Measurements from ENCODE around the gene INSM2. TPM values are rescaled to one million over a fixed set of nuclear protein-coding genes. Genes with fewer than 3 reads are reported as not detected.

Gene INSM2
- total and polyA plus RNA-seq, 2 experiments from 2014 or later: not detected

GRCh38 chr14:35543006-35543405, 9.0 kb downstream of the INSM2 start:
- no peak overlapping the region for H3K27ac ChIP-seq
- no peaks in the 10 kb centered on the region for H3K4me1 ChIP-seq (ENCODE audit: insufficient read depth)
- no peak for DNase-seq (ENCODE audit: low spot score)
- no peak overlapping the region for H2AFZ ChIP-seq
- no peak overlapping the region for H3K4me3 ChIP-seq
- H3K36me3 ChIP-seq (replicated peaks; ENCODE audit: insufficient read depth, low read depth): no peaks in the 10 kb centered on the region
- no peaks in the 10 kb centered on the region for H3K27me3 ChIP-seq
- H3K9me2 ChIP-seq (replicated peaks; ENCODE audit: insufficient read depth): no peaks in the 10 kb centered on the region
- 93% methylated on average over 5 of the region's 5 CpGs for WGBS (ENCODE audit: low lambda C conversion rate, missing lambda C conversion rate)
- H3K4me2 ChIP-seq: no peak overlapping the region
- H3K79me2 ChIP-seq: no peaks in the 10 kb centered on the region
- TF ChIP-seq EZH2phosphoT487 (IDR thresholded peaks at IDR 0.05; ENCODE audit: low read depth, severe bottlenecking, unreplicated experiment) (no peak), EZH2 (IDR thresholded peaks at IDR 0.05; ENCODE audit: borderline replicate concordance) (no peak)
- TF ChIP-seq, protein P1, sequence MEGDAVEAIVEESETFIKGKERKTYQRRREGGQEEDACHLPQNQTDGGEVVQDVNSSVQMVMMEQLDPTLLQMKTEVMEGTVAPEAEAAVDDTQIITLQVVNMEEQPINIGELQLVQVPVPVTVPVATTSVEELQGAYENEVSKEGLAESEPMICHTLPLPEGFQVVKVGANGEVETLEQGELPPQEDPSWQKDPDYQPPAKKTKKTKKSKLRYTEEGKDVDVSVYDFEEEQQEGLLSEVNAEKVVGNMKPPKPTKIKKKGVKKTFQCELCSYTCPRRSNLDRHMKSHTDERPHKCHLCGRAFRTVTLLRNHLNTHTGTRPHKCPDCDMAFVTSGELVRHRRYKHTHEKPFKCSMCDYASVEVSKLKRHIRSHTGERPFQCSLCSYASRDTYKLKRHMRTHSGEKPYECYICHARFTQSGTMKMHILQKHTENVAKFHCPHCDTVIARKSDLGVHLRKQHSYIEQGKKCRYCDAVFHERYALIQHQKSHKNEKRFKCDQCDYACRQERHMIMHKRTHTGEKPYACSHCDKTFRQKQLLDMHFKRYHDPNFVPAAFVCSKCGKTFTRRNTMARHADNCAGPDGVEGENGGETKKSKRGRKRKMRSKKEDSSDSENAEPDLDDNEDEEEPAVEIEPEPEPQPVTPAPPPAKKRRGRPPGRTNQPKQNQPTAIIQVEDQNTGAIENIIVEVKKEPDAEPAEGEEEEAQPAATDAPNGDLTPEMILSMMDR (IDR thresholded peaks at IDR 0.05; ENCODE audit: poor library complexity): no peak
- H3K9me3 ChIP-seq (ENCODE audit: low read depth): no peaks in the 10 kb centered on the region
- no peaks in the 10 kb centered on the region for H4K20me1 ChIP-seq (ENCODE audit: insufficient read depth, poor library complexity, severe bottlenecking)

DNA sequence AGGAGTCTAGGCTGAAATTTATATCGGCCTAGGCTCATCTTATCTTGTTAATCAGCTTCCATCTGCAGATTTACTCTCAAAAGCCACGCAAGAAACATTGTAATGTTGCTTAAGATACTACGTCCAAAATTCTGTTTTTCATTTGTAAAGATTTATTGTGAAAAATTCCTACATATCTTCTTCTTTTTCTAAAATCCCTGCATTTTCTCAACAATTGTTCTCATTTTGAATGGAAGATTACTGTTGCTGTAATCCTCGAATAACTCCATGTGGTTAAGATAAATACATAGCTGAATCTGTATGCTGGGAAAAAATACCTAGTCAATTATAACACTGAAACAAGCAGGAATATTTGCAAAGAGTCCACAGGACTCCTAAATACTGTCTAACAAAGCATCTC, 15.6 kb downstream of the INSM2 start:
- Histone ChIP-seq H3K79me2 (no peaks in the 10 kb centered on the region), H4K20me1 (ENCODE audit: insufficient read depth, poor library complexity, severe bottlenecking) (no peaks in the 10 kb centered on the region), H3K9me2 (replicated peaks; ENCODE audit: insufficient read depth) (no peaks in the 10 kb centered on the region), H3K36me3 (replicated peaks; ENCODE audit: insufficient read depth, low read depth) (no peaks in the 10 kb centered on the region), H3K27me3 (no peaks in the 10 kb centered on the region), H3K4me3 (no peak overlapping the region), H3K9me3 (ENCODE audit: low read depth) (no peaks in the 10 kb centered on the region), H3K4me1 (ENCODE audit: insufficient read depth) (no peaks in the 10 kb centered on the region), H2AFZ (no peak overlapping the region), H3K27ac (no peak overlapping the region), H3K4me2 (no peak overlapping the region)
- DNase-seq (ENCODE audit: low spot score): no peak
- TF ChIP-seq, protein P1 (IDR thresholded peaks at IDR 0.05; ENCODE audit: poor library complexity): no peak
- TF ChIP-seq EZH2 (IDR thresholded peaks at IDR 0.05; ENCODE audit: borderline replicate concordance) (no peak), EZH2phosphoT487 (IDR thresholded peaks at IDR 0.05; ENCODE audit: low read depth, severe bottlenecking, unreplicated experiment) (no peak)
- 86% methylated on average over 4 of the region's 4 CpGs for WGBS (ENCODE audit: low lambda C conversion rate, missing lambda C conversion rate)

- Histone ChIP-seq H4K20me1 (ENCODE audit: insufficient read depth, poor library complexity, severe bottlenecking) (no peaks in the 10 kb centered on the region), H3K4me2 (no peak overlapping the region), H3K4me1 (ENCODE audit: insufficient read depth) (no peaks in the 10 kb centered on the region), H3K4me3 (no peak overlapping the region), H3K27me3 (no peaks in the 10 kb centered on the region), H3K27ac (no peak overlapping the region), H3K79me2 (no peaks in the 10 kb centered on the region), H3K9me3 (ENCODE audit: low read depth) (no peaks in the 10 kb centered on the region), H3K36me3 (replicated peaks; ENCODE audit: insufficient read depth, low read depth) (no peaks in the 10 kb centered on the region), H2AFZ (no peak overlapping the region), H3K9me2 (replicated peaks; ENCODE audit: insufficient read depth) (no peaks in the 10 kb centered on the region)
- TF ChIP-seq EZH2 (IDR thresholded peaks at IDR 0.05; ENCODE audit: borderline replicate concordance): no peak
- WGBS (ENCODE audit: low lambda C conversion rate, missing lambda C conversion rate): 100% methylated on average over 1 of the region's 1 CpG
- no peak for DNase-seq (ENCODE audit: low spot score)
Measured at GRCh38 chr14:35551081-35551480, 17.1 kb downstream of the INSM2 start.

- H3K79me2 ChIP-seq: no peaks in the 10 kb centered on the region
- no peaks in the 10 kb centered on the region for H3K36me3 ChIP-seq (replicated peaks; ENCODE audit: insufficient read depth, low read depth)
- no peaks in the 10 kb centered on the region for H3K9me3 ChIP-seq (ENCODE audit: low read depth)
- TF ChIP-seq EZH2 (IDR thresholded peaks at IDR 0.05; ENCODE audit: borderline replicate concordance) (no peak), EZH2phosphoT487 (IDR thresholded peaks at IDR 0.05; ENCODE audit: low read depth, severe bottlenecking, unreplicated experiment) (no peak)
- H3K4me1 ChIP-seq (ENCODE audit: insufficient read depth): no peaks in the 10 kb centered on the region
- no peak overlapping the region for H3K4me2 ChIP-seq
- H3K27me3 ChIP-seq: no peaks in the 10 kb centered on the region
- 94% methylated on average over 1 of the region's 1 CpG for WGBS (ENCODE audit: low lambda C conversion rate, missing lambda C conversion rate)
- H4K20me1 ChIP-seq (ENCODE audit: insufficient read depth, poor library complexity, severe bottlenecking): no peaks in the 10 kb centered on the region
- H3K27ac ChIP-seq: no peak overlapping the region
- H2AFZ ChIP-seq: no peak overlapping the region
- no peaks in the 10 kb centered on the region for H3K9me2 ChIP-seq (replicated peaks; ENCODE audit: insufficient read depth)
- H3K4me3 ChIP-seq: no peak overlapping the region
- no peak for DNase-seq (ENCODE audit: low spot score)
Measured at GRCh38 chr14:35553808-35554207, 19.8 kb downstream of the INSM2 start.
